HCT116 (cell line): ENCODE results near the gene CNOT2.

Source experiments
- CTCF ChIP-seq, 3 experiments: fragments of 200-600 bp in 1 of 3; sonication (generic) in 1 of 3; IDR thresholded peaks in 2 of 3; conservative IDR thresholded peaks in 1 of 3; 2 replicates each; pipeline ENCODE4 v1.5.1; 2012 to 2017; ENCODE audit warnings: low read depth in 2 of 3, low read length in 2 of 3, antibody characterized with exemption in 1 of 3, borderline replicate concordance in 1 of 3, control low read depth in 1 of 3, mild to moderate bottlenecking in 1 of 3, mixed read lengths in 1 of 3, mixed run types in 1 of 3, moderate library complexity in 1 of 3; ENCODE audit not compliant: insufficient read depth in 1 of 3
- JUND ChIP-seq: IDR thresholded peaks from 2 replicates; pipeline ENCODE4 v1.6.1; 2012
- POLR2A ChIP-seq: IDR thresholded peaks from 2 replicates; pipeline ENCODE4 v1.7.0; 2011; ENCODE audit warnings: borderline replicate concordance; ENCODE audit not compliant: insufficient read depth, insufficient read length; ENCODE audit errors: extremely low read depth
- RAD21 ChIP-seq: IDR thresholded peaks from 2 replicates; pipeline ENCODE4 v1.6.1; 2012; ENCODE audit warnings: low read depth, mild to moderate bottlenecking
- SP1 ChIP-seq: IDR thresholded peaks from 2 replicates; pipeline ENCODE4 v1.6.1; 2012; ENCODE audit warnings: low read depth
- YY1 ChIP-seq: IDR thresholded peaks from 2 replicates; pipeline ENCODE4 v1.6.1; 2011; ENCODE audit warnings: low read length, low read depth, moderate library complexity, mild to moderate bottlenecking; ENCODE audit not compliant: insufficient replicate concordance; ENCODE audit errors: extremely low read depth
- ZNF274 ChIP-seq: fragments of 200-500 bp; sonication (Bioruptor generic); IDR thresholded peaks from 2 replicates; pipeline ENCODE4 v1.6.1; 2014; ENCODE audit warnings: mild to moderate bottlenecking, low read depth, low read length, inconsistent platforms

GRCh38 chr12:70309348-70309747 lies 66.1 kb downstream of the CNOT2 start:
- TF ChIP-seq CTCF (IDR thresholded peaks at IDR 0.05 in 2 of 3, conservative IDR thresholded peaks at IDR 0.05 in 1 of 3; ENCODE audit: borderline replicate concordance in 1 of 3, insufficient read depth in 1 of 3, low read depth in 2 of 3, low read length in 2 of 3) = no peak
- no peak for TF ChIP-seq RAD21
- no peak for TF ChIP-seq POLR2A
- TF ChIP-seq SP1 = no peak
- TF ChIP-seq YY1 = no peak
- no peak for TF ChIP-seq ZNF274
- TF ChIP-seq JUND = no peak
